ENCODE measurements around the gene SPAG17. TPM values are rescaled to one million over a fixed set of nuclear protein-coding genes. Genes with fewer than 3 reads are reported as not detected.

The SPAG17 gene
- total RNA-seq, 2 donors from 2014 or later, result 9.0 TPM; not detected in 1

- no peak overlapping the region for H3K4me3 ChIP-seq
- no peak for DNase-seq (ENCODE audit: low spot score)
- TF ChIP-seq CTCF (IDR thresholded peaks at IDR 0.05) (no peak), POLR2A (IDR thresholded peaks at IDR 0.05) (no peak), POLR2AphosphoS5 (IDR thresholded peaks at IDR 0.05) (no peak)
- no peaks in the 10 kb centered on the region for H3K27me3 ChIP-seq (replicated peaks; ENCODE audit: insufficient read depth)
- 55% methylated on average over 3 of the region's 3 CpGs for WGBS
- H3K9me3 ChIP-seq, result no peaks in the 10 kb centered on the region
- H3K27ac ChIP-seq, result no peak overlapping the region
- intact Hi-C loops (cut with DNase I), result no loop called here
- H3K36me3 ChIP-seq, result no peaks in the 10 kb centered on the region
- no peaks in the 10 kb centered on the region for H3K4me1 ChIP-seq (replicated peaks)
Measured at GRCh38 chr1:118123116-118123839, 61.8 kb downstream of the SPAG17 start.

- no peaks in the 10 kb centered on the region for H3K36me3 ChIP-seq
- H3K27ac ChIP-seq, result no peak overlapping the region
- H3K27me3 ChIP-seq (replicated peaks; ENCODE audit: insufficient read depth), result no peaks in the 10 kb centered on the region
- H3K9me3 ChIP-seq, result no peaks in the 10 kb centered on the region
- no peak overlapping the region for H3K4me3 ChIP-seq
- 40% methylated on average over 4 of the region's 4 CpGs for WGBS
- no peak for DNase-seq (ENCODE audit: low spot score)
- TF ChIP-seq CTCF (IDR thresholded peaks at IDR 0.05), result no peak
- TF ChIP-seq POLR2A (IDR thresholded peaks at IDR 0.05), result no peak
- H3K4me1 ChIP-seq (replicated peaks), result no peaks in the 10 kb centered on the region
- intact Hi-C loops (cut with DNase I), result no loop called here
Measured at GRCh38 chr1:118122234-118123004, 62.6 kb downstream of the SPAG17 start.

GRCh38 chr1:118118873-118119463 is 66.1 kb downstream of the SPAG17 start:
- Histone ChIP-seq H3K27ac (no peak overlapping the region), H3K27me3 (replicated peaks; ENCODE audit: insufficient read depth) (no peaks in the 10 kb centered on the region), H3K36me3 (no peaks in the 10 kb centered on the region), H3K4me3 (no peak overlapping the region), H3K4me1 (replicated peaks) (no peaks in the 10 kb centered on the region), H3K9me3 (no peaks in the 10 kb centered on the region)
- WGBS, result 71% methylated on average over 2 of the region's 2 CpGs
- intact Hi-C loops (cut with DNase I), result no loop called here
- no peak for DNase-seq (ENCODE audit: low spot score)
- no peak for TF ChIP-seq POLR2A (IDR thresholded peaks at IDR 0.05)
- no peak for TF ChIP-seq POLR2AphosphoS5 (IDR thresholded peaks at IDR 0.05)
- no peak for TF ChIP-seq CTCF (IDR thresholded peaks at IDR 0.05)

- TF ChIP-seq POLR2A (IDR thresholded peaks at IDR 0.05) (no peak), POLR2AphosphoS5 (IDR thresholded peaks at IDR 0.05) (no peak), CTCF (IDR thresholded peaks at IDR 0.05) (no peak)
- no peak overlapping the region for H3K27ac ChIP-seq
- 36% methylated on average over 5 of the region's 5 CpGs for WGBS
- no peaks in the 10 kb centered on the region for H3K27me3 ChIP-seq (replicated peaks; ENCODE audit: insufficient read depth)
- no peaks in the 10 kb centered on the region for H3K9me3 ChIP-seq
- no peak overlapping the region for H3K4me3 ChIP-seq
- H3K36me3 ChIP-seq, result no peaks in the 10 kb centered on the region
- intact Hi-C loops (cut with DNase I), result no loop called here
- no peak for DNase-seq (ENCODE audit: low spot score)
- no peaks in the 10 kb centered on the region for H3K4me1 ChIP-seq (replicated peaks)
Measured at GRCh38 chr1:118118469-118118868, 66.6 kb downstream of the SPAG17 start.
